T-helper 1 cell treated with Interleukin-12 subunit alpha and Interleukin-12 subunit beta and Interleukin-4 antibody, amounts not matched to agents 30 ng/mL and 1 ng/mL, for 36 hours (primary cell): ENCODE results near the gene HNRNPA1. TPM values are rescaled to one million over a fixed set of nuclear protein-coding genes. Genes with fewer than 3 reads are reported as not detected.

Source experiments
- intact Hi-C: fragments of 100-400 bp; cut with micrococcal nuclease; formaldehyde crosslinking; loops from one replicate; pipeline ENCODE4 v1.15.1; 2024
- total RNA-seq: library from RNA; stranded (reverse); gene quantifications from 2 replicates; pipeline ENCODE4 v1.2.3, GENCODE V29; 2022

Gene HNRNPA1
- total RNA-seq, 1 donor from 2014 or later: 1,289 TPM

DNA sequence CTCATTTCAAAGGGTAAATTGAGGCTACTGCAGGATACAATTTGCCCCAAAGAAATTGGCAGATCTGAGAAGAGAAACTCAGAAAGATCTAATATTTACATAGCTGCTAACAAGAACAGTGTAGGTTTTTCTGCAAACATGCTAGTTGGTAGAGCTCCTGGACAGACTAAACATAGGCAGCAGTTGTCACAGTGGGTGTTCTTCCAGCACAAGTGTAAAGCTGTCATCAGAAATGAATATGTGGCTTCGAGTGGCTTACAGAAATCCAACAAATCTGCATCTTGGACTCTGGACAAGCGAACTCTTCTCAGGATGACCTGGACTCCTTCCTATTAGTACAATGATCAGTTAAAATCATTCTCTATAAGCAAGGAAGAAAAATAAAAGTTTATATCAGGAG lies 6.5 kb upstream of the HNRNPA1 start:
- intact Hi-C loops: no loop called here

DNA sequence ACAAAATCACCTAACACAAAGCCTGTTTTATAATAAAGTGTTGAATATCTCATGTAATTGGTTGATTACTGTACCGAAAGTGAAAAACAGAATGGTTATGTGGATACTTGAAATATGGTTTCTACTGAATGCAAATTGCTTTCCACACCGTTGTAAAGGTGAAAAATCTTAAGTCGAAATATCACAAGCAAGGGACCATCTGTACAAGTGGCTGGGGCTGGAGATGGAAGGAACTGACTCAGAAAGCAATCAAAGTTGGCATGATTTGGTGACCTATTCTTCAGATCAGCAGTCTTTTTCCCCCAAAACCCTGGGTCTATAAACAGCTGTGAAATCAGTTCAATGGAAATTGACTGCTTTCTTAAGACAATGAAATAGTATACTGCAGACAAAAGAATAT lies 4.2 kb upstream of the HNRNPA1 start:
- intact Hi-C loops: loop anchor here (5.0 kb wide), 1 partner anchor 954 kb away; the partner anchor contains the start of gene AAAS

DNA sequence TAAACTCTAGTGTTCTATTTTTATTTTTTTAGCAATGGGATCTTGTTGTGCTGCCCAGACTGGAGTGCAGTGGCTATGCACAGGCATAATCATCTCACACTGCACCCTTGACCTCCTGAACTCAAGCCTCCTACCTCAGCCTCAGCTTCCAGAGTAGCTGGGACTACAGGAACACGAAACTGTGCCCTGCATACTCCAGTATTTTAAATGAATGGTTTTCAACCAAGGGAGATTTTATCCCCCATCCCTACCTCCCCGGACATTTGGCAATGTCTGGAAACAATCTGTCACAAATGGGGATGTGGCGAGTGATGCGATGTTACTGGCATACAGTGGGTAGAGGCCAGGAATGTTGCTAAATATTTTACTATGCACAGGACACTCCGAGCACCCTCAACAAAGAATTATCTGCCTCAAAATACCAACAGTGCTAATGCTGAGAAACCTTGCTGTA lies 2.7 kb upstream of the HNRNPA1 start:
- intact Hi-C loops: loop anchor here (2.0 to 5.0 kb wide), 2 partner anchors 219 to 956 kb away; partner anchors contain the start of genes AAAS and NCKAP1L

DNA sequence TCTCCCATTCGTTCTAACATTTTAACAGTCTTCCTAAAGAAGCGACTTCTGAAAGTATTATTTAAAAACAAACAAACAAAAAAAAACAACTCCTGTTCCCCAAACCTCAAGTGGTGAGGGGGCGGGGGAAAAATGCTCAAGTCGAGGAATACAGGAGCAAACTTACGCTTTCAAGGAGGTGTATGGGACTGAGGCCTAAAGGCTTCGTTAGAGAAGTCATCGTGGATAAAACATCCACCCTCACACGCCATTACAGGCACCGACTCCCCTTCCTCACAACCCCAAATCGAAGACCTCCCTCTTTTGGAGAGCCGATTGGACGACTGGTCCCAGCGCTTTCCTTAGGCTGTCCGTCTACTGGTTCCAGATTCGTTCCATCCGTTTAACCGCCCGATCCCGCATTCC lies 1.3 kb upstream of the HNRNPA1 start:
- intact Hi-C loops: loop anchor here (1.0 to 5.0 kb wide), 4 partner anchors 28 to 957 kb away; partner anchors contain the start of genes AAAS and NCKAP1L

DNA sequence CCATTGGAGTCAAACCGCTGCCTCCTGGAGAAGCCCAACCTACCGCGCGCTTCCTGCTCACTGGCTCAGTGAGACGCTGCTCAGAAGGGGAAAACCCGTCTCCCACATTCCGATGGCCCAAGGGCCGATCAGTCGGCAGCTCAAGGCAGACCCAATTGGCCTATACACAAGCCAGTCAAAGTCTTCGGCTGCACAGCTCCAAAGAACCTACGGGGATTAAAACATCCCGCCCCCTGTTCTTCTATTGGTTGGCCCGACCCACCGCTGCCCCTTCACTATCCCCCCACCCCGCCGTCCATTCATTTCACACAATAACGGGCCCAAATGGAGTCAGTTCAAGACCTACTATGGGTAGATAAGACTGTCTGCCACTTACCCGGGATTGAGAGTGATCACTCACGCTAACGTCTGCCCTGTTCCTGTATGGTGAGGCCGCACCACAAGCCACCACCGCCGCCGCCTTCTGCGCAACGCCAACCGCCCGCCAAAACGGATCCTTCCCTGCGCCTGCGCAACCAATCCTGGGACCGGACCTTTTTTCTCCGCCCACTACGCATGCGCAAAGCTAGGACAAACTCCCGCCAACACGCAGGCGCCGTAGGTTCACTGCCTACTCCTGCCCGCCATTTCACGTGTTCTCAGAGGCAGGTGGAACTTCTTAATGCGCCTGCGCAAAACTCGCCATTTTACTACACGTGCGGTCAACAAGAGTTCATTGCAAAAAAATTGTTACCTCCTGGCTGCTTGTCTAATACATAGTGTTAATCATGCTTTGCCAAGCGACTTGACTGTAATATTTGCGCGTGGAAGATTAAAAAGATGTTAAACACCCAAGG lies 676 bp upstream of the HNRNPA1 start, which contains the start of gene CBX5:
Gene CBX5 (minus strand): TSS at position 491 of the 836 bp plus-strand sequence. CDS start 22,472 bp downstream, outside the sequence.
- intact Hi-C loops: loop anchor here (1.0 to 5.0 kb wide), 17 partner anchors 21 to 1837 kb away; partner anchors contain the start of genes AAAS, ATP5MC2, CALCOCO1 and NCKAP1L

DNA sequence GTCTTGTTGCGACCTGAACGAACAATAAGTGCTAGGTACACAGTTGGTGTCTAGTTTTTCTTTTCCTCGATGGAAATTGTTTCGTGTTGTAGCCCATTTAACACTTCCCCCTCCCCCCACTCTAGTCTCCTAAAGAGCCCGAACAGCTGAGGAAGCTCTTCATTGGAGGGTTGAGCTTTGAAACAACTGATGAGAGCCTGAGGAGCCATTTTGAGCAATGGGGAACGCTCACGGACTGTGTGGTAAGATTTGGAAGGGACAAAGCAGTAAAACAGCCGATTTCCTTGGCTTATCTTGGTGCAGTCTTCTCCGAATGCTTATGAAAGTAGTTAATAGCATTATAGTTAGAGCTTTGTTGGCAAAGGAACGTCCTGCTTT lies 724 bp downstream of the HNRNPA1 start:
- intact Hi-C loops: loop anchor here (2.0 to 5.0 kb wide), 6 partner anchors 22 to 1836 kb away; partner anchors contain the start of genes RPL41, TARBP2, TESPA1 and ZC3H10

DNA sequence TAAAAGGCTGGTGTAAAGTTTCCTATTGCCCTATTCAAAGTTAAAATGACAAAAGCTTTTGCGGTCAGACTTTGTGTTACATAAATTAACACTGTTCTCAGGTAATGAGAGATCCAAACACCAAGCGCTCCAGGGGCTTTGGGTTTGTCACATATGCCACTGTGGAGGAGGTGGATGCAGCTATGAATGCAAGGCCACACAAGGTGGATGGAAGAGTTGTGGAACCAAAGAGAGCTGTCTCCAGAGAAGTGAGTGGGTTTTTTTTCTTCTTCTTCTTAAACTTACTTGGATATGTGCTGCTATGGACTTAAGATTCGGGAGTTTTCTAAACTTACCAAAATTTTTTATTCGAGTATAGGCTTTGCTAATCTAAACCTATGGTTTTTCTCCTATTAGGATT lies 1.2 kb downstream of the HNRNPA1 start:
- intact Hi-C loops: loop anchor here (2.0 to 5.0 kb wide), 7 partner anchors 23 to 1836 kb away; partner anchors contain the start of genes PYM1, RPL41, TARBP2 and TESPA1

DNA sequence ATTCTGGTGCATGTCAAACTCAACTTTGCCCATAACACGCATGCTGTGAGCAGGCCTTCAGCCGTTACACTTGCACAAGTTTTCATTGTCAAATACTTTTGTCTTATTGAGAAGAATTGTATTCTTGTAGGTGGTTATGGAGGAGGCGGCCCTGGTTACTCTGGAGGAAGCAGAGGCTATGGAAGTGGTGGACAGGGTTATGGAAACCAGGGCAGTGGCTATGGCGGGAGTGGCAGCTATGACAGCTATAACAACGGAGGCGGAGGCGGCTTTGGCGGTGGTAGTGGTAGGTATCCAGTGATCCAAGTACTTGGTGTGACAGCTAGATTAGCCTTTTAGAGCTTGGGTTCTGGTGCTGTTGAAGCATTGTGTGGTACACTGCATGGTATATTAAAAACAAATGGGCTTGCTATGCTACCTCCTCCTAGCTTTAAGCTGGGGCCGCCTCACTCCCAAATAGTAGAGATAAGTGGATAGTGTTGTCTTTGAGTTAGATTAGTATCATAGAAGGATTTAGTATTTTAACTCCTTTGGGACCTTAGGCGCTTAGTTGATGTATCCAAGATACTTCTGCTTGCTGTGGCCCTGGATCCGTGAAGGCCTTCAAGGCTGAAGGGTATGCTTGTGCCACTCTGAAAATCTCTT lies 2.5 kb downstream of the HNRNPA1 start:
- intact Hi-C loops: loop anchor here (2.0 to 5.0 kb wide), 3 partner anchors 699 to 1834 kb away; partner anchors contain the start of genes PYM1, RPL41, TESPA1 and ZC3H10

DNA sequence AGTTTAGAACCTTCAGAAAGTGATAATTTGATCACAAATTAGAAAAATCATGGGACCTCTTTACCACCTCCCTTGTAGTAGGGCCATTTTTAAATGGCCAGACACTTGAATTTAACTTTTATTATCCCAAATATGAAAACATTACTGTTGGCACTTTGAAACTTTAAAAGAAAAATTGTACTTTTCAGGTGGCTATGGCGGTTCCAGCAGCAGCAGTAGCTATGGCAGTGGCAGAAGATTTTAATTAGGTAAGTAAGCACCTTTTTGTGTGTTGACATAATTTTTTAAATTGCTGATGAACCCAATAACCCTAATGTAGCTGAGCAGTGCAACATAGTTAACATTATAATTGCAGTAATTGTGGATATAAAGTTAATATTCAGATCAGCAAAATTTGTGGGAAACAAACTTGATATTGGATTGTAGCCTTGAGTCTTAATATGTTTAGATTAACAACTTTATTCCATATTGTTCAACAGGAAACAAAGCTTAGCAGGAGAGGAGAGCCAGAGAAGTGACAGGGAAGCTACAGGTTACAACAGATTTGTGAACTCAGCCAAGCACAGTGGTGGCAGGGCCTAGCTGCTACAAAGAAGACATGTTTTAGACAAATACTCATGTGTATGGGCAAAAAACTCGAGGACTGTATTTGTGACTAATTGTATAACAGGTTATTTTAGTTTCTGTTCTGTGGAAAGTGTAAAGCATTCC lies 3.7 kb downstream of the HNRNPA1 start:
- intact Hi-C loops: loop anchor here (5.0 kb wide), 2 partner anchors 698 to 1833 kb away; partner anchors contain the start of genes RPL41, TESPA1 and ZC3H10

DNA sequence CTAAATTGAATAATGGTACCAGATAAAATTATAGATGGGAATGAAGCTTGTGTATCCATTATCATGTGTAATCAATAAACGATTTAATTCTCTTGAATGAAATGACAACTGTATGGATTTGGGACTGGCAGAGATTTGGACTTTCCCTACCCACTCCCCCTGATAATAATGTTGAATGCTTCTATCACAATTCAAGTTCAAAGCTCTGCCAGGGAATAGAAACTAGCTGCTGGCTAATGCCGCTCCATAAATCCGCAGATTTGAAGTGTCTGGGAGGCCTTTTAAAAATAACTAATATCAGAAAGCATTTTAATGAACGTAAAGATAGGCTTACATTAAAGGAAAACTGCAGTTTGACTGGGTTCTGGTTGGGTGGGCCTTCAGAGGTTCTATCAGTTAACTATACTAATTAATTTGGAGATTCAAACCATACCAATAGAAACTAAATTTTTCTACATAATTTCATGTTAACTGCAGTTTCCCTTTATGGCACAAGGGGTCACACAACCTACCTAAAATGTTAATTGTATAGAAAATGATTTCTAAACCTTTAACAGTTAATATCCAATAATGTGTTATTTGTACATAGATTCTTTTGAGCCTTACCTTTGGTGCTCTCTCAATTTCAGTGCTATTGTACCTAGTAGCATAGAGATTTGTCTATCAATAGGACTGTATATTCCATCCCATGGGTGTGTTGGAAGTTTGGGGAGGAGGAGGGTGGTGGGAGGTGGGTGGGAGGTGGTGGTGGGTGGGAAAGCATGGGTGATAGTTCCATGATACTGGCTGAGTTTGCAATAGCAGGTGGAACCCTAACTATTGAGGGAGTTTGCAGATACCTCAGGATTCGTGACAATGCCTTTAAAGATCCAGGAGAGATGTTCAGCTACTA lies 4.9 kb downstream of the HNRNPA1 start:
- intact Hi-C loops: no loop called here

DNA sequence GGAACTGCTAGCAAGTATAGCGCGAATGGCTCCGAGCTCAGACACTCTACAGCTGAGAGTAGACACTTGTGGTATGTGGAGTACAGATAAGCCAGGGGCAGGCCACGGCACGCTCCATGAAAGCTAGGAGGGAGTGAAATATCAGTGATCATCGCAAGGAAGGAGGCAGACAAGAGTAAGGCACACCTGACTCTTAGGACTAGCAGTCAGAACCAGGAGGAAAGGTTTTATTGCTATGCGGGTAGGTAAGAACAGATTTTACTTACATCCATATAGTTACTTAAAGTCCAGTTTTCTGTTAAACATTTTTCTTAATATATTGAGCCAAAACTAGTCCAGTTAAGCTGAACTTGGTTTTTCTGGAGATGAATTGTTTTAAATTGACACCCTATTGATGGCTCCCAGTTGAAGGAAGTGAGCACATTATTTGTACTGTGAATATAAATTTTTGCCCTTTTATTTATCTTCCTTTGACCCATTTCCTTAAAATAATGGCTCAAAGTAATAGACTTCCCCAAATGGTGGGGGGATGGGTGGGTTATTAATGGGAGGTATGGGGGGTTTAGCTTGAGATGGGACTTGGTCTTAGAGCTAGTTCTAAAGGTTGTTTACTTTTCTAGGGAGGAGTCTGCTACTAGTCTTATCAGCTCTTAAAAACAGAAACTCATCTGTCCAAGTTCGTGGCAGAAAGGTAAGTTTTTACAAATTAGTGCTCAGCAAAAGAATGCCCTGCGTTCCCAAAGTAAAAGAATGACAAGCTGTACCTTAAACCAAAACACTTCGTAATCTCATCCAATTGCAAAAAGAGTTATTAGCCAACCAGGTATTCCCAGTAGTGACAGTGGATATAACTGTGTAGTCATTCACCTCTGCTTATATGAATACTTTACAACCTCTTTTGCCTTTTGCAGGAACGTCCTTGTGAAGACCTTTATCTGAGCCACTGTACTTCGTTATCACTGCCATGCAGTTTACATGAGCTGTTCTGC lies 5.8 kb downstream of the HNRNPA1 start:
- intact Hi-C loops: no loop called here

DNA sequence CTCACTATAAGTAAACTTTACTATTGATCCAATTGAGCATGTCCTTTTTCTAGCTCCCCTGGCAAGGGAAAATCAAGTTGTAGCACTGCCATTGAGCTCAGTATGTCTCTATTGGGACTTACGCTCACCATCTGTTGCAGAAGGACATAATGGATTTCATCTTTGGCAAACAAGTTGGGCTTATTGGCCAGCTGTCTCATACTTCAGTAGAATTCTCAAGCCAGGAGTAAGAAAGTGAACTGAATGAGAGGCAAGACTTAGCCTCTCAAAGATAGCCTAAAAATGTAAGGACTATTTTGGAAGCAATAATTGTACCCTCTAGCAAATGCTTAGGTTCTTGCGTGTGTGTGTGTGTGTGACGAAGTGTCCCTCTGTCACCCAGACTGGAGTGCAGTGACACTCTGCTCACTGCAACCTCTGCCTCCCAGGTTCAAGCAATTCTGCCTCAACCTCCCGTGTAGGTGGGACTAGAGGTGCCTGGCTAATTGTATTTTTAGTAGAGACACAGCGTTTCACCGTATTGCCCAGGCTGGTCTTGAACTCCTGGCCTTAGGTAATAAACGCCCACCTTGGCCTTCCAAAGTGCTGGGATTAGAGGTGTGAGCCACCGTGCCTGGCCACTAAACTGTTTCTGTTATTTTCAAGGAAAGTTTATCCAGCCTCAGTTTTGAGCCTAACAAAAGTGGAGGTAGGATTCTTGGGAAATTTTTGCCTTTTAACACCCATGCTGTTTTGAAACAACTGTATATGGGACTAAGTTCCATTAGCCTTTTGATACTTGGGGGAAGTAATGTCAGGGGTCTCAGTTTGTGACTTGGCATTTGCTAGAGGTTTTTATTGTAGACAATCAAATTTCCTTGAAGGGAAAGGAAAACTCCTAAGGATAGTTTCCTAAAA lies 7.0 kb downstream of the HNRNPA1 start:
- intact Hi-C loops: no loop called here

DNA sequence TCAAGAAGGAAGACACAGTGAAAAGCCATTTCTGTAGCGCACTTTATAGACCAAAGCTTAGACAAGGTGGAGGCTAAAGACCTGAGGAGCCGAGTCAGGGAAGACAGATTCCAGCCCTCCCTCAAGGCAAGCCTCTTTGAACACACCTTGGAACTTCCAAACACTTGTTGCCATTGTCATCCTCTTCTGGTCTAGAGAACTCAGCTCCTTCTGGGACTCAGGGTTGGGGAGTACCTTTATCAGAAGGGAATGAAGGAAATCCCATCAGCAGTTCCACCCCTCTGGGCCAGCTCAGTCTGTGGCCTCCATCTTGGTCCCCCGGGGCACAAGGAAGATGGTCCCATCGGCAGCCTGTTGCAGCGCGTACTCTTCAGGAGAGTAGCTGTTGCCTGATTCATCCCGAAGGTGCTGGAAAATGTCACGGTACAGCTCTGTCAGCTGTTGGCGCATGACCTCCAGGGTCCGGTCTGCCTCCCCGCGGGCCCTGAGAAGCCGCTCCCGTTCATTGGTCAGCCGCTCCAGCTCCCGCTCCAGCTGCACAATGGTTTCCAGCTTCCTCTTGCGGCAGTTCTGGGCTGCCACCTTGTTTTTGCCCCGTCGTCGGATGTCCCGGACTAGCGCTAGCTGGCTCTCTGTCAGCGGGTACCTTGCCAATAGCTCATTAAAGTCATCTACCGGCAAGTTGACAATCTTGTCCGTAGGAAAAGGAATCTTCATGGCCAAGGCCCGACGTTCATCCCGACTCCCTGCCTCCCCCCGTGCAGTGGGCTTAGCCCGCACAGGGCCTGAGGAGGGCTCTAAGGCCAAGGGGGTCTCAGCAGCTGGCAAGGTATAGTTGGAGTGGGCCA lies 11.8 kb downstream of the HNRNPA1 start:
- intact Hi-C loops: no loop called here

DNA sequence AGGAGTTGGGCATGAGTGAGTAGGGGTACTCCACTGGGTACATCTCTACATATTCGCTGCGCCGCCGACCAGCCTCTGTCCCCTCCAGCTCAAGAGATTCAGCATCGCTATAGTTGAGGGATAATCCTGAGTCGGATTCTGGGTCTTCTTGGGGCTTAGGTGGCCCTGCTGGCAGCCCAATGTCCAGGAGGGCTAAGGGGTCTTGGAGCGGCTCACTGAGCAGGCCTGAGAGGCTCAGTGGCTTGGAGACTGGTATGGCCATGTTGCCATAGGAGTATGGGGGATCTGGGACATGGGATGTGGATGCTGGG lies 12.4 kb downstream of the HNRNPA1 start:
- intact Hi-C loops: no loop called here

DNA sequence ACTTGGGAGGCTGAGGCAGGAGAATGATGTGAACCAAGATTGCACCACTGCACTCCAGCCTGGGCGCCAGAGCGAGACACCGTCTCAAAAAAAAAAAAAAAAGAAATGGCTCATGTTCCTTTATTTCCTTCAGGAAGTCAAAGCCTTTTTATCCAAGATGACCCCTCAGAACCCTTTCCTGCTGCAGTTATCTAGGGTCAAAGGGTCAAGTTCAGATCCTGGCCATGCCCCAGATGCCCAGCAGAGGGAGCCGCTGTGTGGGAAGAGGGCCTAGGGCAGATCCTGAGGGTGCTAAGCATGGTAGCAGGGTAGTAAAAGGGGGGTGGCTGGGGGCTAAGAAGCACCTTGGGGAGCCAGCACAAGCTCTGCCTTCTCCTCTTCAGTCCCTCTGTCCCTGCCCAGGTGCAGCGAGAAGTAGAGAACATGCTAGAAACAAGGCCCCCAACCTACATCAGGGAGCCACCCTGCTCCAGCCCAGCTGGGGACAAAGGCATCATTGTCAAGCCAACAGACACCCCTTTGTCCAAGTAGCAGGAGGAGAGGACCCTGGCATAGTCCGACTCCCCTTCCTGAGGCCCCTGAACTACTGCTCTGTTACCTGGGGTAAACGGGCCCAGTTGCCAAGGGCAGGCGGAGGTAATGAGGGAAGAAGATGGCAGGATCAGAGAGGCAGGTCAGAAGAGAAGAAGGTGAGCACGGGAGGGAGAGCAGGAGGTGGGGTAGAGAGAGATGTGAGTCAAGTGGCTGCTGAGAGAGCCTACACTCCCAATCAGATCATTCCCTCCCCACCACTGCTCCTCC lies 13.8 kb downstream of the HNRNPA1 start:
- intact Hi-C loops: loop anchor here (1.0 to 2.0 kb wide), 4 partner anchors 30 to 85 kb away; partner anchors contain the start of gene COPZ1

DNA sequence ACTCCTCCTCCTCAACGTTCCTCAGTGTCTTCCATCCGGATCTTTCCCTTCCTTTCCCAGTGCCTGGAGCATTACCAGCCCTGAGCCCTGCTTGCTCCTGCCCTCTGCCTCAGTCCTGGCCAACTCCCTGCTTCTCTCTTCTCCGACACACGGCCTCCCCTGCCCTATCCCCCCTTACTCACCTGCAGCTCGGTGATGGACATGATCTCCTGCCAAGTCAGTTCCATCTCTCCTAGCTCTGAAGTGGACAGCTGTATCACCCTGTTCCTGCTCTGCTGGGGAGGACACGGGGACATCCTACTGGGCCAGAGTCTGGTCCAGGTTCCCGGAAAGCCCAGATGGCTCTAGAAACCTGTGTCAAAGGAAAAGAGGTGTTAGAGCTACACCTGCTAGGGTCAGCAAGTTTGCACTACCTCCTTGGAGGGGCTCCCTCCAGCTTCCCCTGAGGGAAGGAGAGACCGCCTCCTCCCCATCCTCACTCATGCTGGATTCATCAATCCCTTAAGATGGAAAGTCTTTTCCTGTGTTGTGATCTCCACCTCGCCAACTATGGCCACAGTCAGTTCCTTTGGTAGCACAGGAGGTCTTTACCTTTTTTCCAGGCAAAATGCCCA lies 14.5 kb downstream of the HNRNPA1 start:
- intact Hi-C loops: loop anchor here (1.0 to 2.0 kb wide), 4 partner anchors 30 to 84 kb away; partner anchors contain the start of gene COPZ1
